Colonic mucosa (tissue), 4 donors: ENCODE results near the gene ACIN1. TPM values are rescaled to one million over a fixed set of nuclear protein-coding genes. Genes with fewer than 3 reads are reported as not detected.
"Not testable (repeated sequence)": the region's sequence is repeated elsewhere in the genome, so short reads cannot be mapped to it uniquely, and the experiment has no call there.

Source experiments
- DNase-seq: peaks from one replicate; pipeline ENCODE4 v3.0.0-alpha.2; 2020
- H3K27ac ChIP-seq: fragments of 200-600 bp; one replicate; pipeline ENCODE4 v1.8.0; 2021
- H3K27me3 ChIP-seq: fragments of 200-600 bp; one replicate; pipeline ENCODE4 v1.8.0; 2021
- H3K36me3 ChIP-seq: fragments of 200-600 bp; one replicate; pipeline ENCODE4 v1.8.0; 2021
- H3K4me1 ChIP-seq: fragments of 200-600 bp; one replicate; pipeline ENCODE4 v1.8.0; 2021; ENCODE audit warnings: mild to moderate bottlenecking
- H3K4me3 ChIP-seq: fragments of 200-600 bp; one replicate; pipeline ENCODE4 v1.8.0; 2021
- H3K9ac ChIP-seq, 2 donors: one replicate each; pipeline ENCODE4 v1.7.0; 2013; ENCODE audit warnings: control low read depth in 2 of 2, low read depth in 2 of 2, low read length in 2 of 2
- H3K9me3 ChIP-seq: fragments of 200-600 bp; one replicate; pipeline ENCODE4 v1.8.0; 2021
- CTCF ChIP-seq: fragments of 200-600 bp; IDR thresholded peaks from one replicate; pipeline ENCODE4 v1.8.0; 2022; ENCODE audit warnings: antibody characterized with exemption, mild to moderate bottlenecking
- intact Hi-C: fragments of 100-400 bp; cut with DNase I; formaldehyde crosslinking; loops from one replicate; pipeline ENCODE4 v1.14.1; 2022
- total RNA-seq, 2 donors: library from RNA; stranded (reverse); fragmentation: NEBNext Ultra II Directional in 1 of 2; extraction: Animal tissue kit (Norgen Biotek cat#: 25700) in 1 of 2; gene quantifications; one replicate each; pipeline ENCODE4 v1.2.1, GENCODE V29; 2021
- donor health status: healthy.
- donor health status: DM: no; HTN: no; CAD: no.
- donor health status: DM: no; HTN: no; CAD: no.

ACIN1 gene
- total RNA-seq, 2 donors from 2014 or later, result 99.4 to 154 TPM

- TF ChIP-seq CTCF, result no peak
- Histone ChIP-seq H3K4me3 (no peak overlapping the region), H3K4me1 (no peaks in the 10 kb centered on the region), H3K36me3 (no peaks in the 10 kb centered on the region), H3K9ac (no peak overlapping the region), H3K9me3 (no peaks in the 10 kb centered on the region), H3K27me3 (no peaks in the 10 kb centered on the region), H3K27ac (no peak overlapping the region)
- no peak for DNase-seq
- intact Hi-C loops, result no loop called here
These were observed 76.8 kb downstream of the ACIN1 start for GRCh38 chr14:23018107-23018506.

GRCh38 chr14:23017091-23017490, 77.8 kb downstream of the ACIN1 start:
- H3K36me3 ChIP-seq, result no peaks in the 10 kb centered on the region
- no peak overlapping the region for H3K4me3 ChIP-seq
- intact Hi-C loops, result no loop called here
- no peaks in the 10 kb centered on the region for H3K9me3 ChIP-seq
- H3K9ac ChIP-seq, result no peak overlapping the region
- no peak overlapping the region for H3K27ac ChIP-seq
- TF ChIP-seq CTCF, result no peak
- no peak for DNase-seq
- no peaks in the 10 kb centered on the region for H3K4me1 ChIP-seq
- no peaks in the 10 kb centered on the region for H3K27me3 ChIP-seq

- H3K4me3 ChIP-seq, result no peak overlapping the region
- DNase-seq, result no peak
- intact Hi-C loops, result no loop called here
- H3K27ac ChIP-seq, result no peak overlapping the region
- H3K27me3 ChIP-seq, result no peaks in the 10 kb centered on the region
- H3K9me3 ChIP-seq, result no peaks in the 10 kb centered on the region
- no peak overlapping the region for H3K9ac ChIP-seq
- no peaks in the 10 kb centered on the region for H3K36me3 ChIP-seq
- TF ChIP-seq CTCF, result no peak
- no peaks in the 10 kb centered on the region for H3K4me1 ChIP-seq
These were observed 79.3 kb downstream of the ACIN1 start for GRCh38 chr14:23015618-23016017.

GRCh38 chr14:23013749-23014054, 81.2 kb downstream of the ACIN1 start:
- H3K4me1 ChIP-seq, DNase-seq, H3K4me3 ChIP-seq, intact Hi-C loops, H3K9ac ChIP-seq, H3K9me3 ChIP-seq, H3K27ac ChIP-seq, H3K27me3 ChIP-seq, H3K36me3 ChIP-seq: not testable (repeated sequence)

GRCh38 chr14:23013054-23013748, 81.7 kb downstream of the ACIN1 start:
- no peaks in the 10 kb centered on the region for H3K4me1 ChIP-seq
- H3K9ac ChIP-seq, result no peak overlapping the region
- no peaks in the 10 kb centered on the region for H3K36me3 ChIP-seq
- H3K27me3 ChIP-seq, result no peaks in the 10 kb centered on the region
- H3K4me3 ChIP-seq, result no peak overlapping the region
- no peak for DNase-seq
- intact Hi-C loops, result no loop called here
- no peak overlapping the region for H3K27ac ChIP-seq
- TF ChIP-seq CTCF, result no peak
- H3K9me3 ChIP-seq, result no peaks in the 10 kb centered on the region

GRCh38 chr14:23009939-23010726, 84.8 kb downstream of the ACIN1 start, which contains the start of gene C14orf93:
C14orf93 (minus strand) TSS chr14:23010143; CDS start chr14:22999023, 11,120 bp downstream.
- no peak for TF ChIP-seq CTCF
- intact Hi-C loops, result no loop called here
- H3K27me3 ChIP-seq, result no peaks in the 10 kb centered on the region
- peak; percentile 90 for DNase-seq
- H3K36me3 ChIP-seq, result no peaks in the 10 kb centered on the region
- H3K4me1 ChIP-seq, result peaks cover 4% of the 10 kb centered on the region
- H3K4me3 ChIP-seq, result peak within 1 kb of the TSS; percentile 32
- peak within 1 kb of the TSS; percentile 64 to 77 for H3K9ac ChIP-seq
- peak within 1 kb of the TSS; percentile 60 for H3K27ac ChIP-seq
- no peaks in the 10 kb centered on the region for H3K9me3 ChIP-seq
